Islet of Langerhans (tissue), 1 donor: ENCODE measurements around the gene FTCDNL1.

ENCODE experiments used
- FAIRE-seq: peaks from one replicate; lab custom pipeline; 2011; peaks lifted over from hg19 to GRCh38; lab: Jason Lieb, UNC

The FTCDNL1 gene

GRCh38 chr2:199740111-199740428 lies 110.9 kb downstream of the FTCDNL1 start:
- FAIRE-seq: no peak

- FAIRE-seq: no peak
These were observed 111.4 kb downstream of the FTCDNL1 start for GRCh38 chr2:199739413-199740110.

- no peak for FAIRE-seq
These were observed 112.1 kb downstream of the FTCDNL1 start for GRCh38 chr2:199738727-199739412.

- no peak for FAIRE-seq
These were observed 116.3 kb downstream of the FTCDNL1 start for GRCh38 chr2:199734651-199735050.

GRCh38 chr2:199734011-199734410 lies 117.0 kb downstream of the FTCDNL1 start:
- no peak for FAIRE-seq

- no peak for FAIRE-seq
These were observed 123.2 kb downstream of the FTCDNL1 start for GRCh38 chr2:199727801-199728200.

- no peak for FAIRE-seq
These were observed 123.7 kb downstream of the FTCDNL1 start for GRCh38 chr2:199727306-199727705.

GRCh38 chr2:199718074-199718473 lies 132.9 kb downstream of the FTCDNL1 start:
- no peak for FAIRE-seq

- FAIRE-seq: no peak
These were observed 133.4 kb downstream of the FTCDNL1 start for GRCh38 chr2:199717587-199717907.

GRCh38 chr2:199716807-199717586 lies 134.0 kb downstream of the FTCDNL1 start:
- no peak for FAIRE-seq

GRCh38 chr2:199713746-199714145 lies 137.2 kb downstream of the FTCDNL1 start:
- no peak for FAIRE-seq

- FAIRE-seq: no peak
These were observed 140.4 kb downstream of the FTCDNL1 start for GRCh38 chr2:199710551-199710950.
